HEK293 (cell line): Measurements from ENCODE around the gene ACSM6.

Experiments
- PRDM6 ChIP-seq: fragments of 450-650 bp; formaldehyde crosslinking; IDR thresholded peaks from 2 replicates; pipeline ENCODE4 v1.5.1; 2017; ENCODE audit warnings: missing biosample characterization, missing genetic modification characterization
- YY1 ChIP-seq: fragments of 450-650 bp; formaldehyde crosslinking; IDR thresholded peaks from 2 replicates; pipeline ENCODE4 v1.5.1; 2018; ENCODE audit warnings: missing biosample characterization, missing genetic modification characterization
- ZBTB10 ChIP-seq: fragments of 450-650 bp; formaldehyde crosslinking; IDR thresholded peaks from 2 replicates; pipeline ENCODE4 v1.5.1; 2016; ENCODE audit warnings: missing biosample characterization, missing genetic modification characterization
- ZFP37 ChIP-seq: fragments of 450-650 bp; formaldehyde crosslinking; IDR thresholded peaks from 2 replicates; pipeline ENCODE4 v1.5.1; 2016; ENCODE audit warnings: missing biosample characterization, missing genetic modification characterization
- ZNF140 ChIP-seq: fragments of 450-650 bp; formaldehyde crosslinking; IDR thresholded peaks from 2 replicates; pipeline ENCODE4 v1.5.1; 2016; ENCODE audit warnings: missing biosample characterization, missing genetic modification characterization
- ZNF184 ChIP-seq: fragments of 450-650 bp; IDR thresholded peaks from 2 replicates; pipeline ENCODE4 v1.5.1; 2018; ENCODE audit warnings: missing biosample characterization, mild to moderate bottlenecking, missing genetic modification characterization
- ZNF214 ChIP-seq: fragments of 450-650 bp; formaldehyde crosslinking; IDR thresholded peaks from 2 replicates; pipeline ENCODE4 v1.5.1; 2017; ENCODE audit warnings: missing biosample characterization, mild to moderate bottlenecking, missing genetic modification characterization, borderline replicate concordance
- ZNF530 ChIP-seq: fragments of 450-650 bp; formaldehyde crosslinking; IDR thresholded peaks from 2 replicates; pipeline ENCODE4 v1.5.1; 2016; ENCODE audit warnings: low read depth, missing biosample characterization, missing genetic modification characterization
- ZNF660 ChIP-seq: fragments of 450-650 bp; IDR thresholded peaks from 2 replicates; pipeline ENCODE4 v1.5.1; 2018; ENCODE audit warnings: missing biosample characterization, mild to moderate bottlenecking, missing genetic modification characterization
- ZNF768 ChIP-seq: fragments of 450-650 bp; formaldehyde crosslinking; IDR thresholded peaks from 2 replicates; pipeline ENCODE4 v1.5.1; 2018; ENCODE audit warnings: missing biosample characterization, mild to moderate bottlenecking, missing genetic modification characterization
- TF ChIP-seq, protein P1 (sequence below): fragments of 450-650 bp; formaldehyde crosslinking; conservative IDR thresholded peaks from 2 replicates; pipeline ENCODE4 v1.5.1; 2016; ENCODE audit warnings: low read depth, missing biosample characterization, missing genetic modification characterization
- TF ChIP-seq, protein P2 (sequence below): fragments of 450-650 bp; formaldehyde crosslinking; IDR thresholded peaks from 2 replicates; pipeline ENCODE4 v1.5.1; 2016; ENCODE audit warnings: missing biosample characterization, missing genetic modification characterization

GRCh38 chr10:95265572-95265971, 71.5 kb downstream of the ACSM6 start:
- TF ChIP-seq ZNF530 (tag by site-specific recombination), result no peak
- TF ChIP-seq ZNF768, result no peak
- no peak for TF ChIP-seq ZNF660 (tag by site-specific recombination)
- no peak for TF ChIP-seq ZNF184 (tag by site-specific recombination)
- TF ChIP-seq, protein P1, sequence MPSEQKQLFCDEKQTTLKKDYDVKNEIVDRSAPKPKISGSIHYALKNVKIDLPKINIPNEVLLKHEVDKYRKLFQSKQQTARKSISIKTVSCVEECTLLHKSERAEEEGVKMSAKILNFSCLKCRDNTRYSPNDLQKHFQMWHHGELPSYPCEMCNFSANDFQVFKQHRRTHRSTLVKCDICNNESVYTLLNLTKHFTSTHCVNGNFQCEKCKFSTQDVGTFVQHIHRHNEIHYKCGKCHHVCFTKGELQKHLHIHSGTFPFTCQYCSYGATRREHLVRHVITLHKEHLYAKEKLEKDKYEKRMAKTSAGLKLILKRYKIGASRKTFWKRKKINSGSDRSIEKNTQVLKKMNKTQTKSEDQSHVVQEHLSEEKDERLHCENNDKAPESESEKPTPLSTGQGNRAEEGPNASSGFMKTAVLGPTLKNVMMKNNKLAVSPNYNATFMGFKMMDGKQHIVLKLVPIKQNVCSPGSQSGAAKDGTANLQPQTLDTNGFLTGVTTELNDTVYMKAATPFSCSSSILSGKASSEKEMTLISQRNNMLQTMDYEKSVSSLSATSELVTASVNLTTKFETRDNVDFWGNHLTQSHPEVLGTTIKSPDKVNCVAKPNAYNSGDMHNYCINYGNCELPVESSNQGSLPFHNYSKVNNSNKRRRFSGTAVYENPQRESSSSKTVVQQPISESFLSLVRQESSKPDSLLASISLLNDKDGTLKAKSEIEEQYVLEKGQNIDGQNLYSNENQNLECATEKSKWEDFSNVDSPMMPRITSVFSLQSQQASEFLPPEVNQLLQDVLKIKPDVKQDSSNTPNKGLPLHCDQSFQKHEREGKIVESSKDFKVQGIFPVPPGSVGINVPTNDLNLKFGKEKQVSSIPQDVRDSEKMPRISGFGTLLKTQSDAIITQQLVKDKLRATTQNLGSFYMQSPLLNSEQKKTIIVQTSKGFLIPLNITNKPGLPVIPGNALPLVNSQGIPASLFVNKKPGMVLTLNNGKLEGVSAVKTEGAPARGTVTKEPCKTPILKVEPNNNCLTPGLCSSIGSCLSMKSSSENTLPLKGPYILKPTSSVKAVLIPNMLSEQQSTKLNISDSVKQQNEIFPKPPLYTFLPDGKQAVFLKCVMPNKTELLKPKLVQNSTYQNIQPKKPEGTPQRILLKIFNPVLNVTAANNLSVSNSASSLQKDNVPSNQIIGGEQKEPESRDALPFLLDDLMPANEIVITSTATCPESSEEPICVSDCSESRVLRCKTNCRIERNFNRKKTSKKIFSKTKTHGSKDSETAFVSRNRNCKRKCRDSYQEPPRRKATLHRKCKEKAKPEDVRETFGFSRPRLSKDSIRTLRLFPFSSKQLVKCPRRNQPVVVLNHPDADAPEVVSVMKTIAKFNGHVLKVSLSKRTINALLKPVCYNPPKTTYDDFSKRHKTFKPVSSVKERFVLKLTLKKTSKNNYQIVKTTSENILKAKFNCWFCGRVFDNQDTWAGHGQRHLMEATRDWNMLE, result no peak
- TF ChIP-seq ZFP37 (tag by site-specific recombination), result no peak
- no peak for TF ChIP-seq YY1 (tag by site-specific recombination)
- TF ChIP-seq, protein P2, sequence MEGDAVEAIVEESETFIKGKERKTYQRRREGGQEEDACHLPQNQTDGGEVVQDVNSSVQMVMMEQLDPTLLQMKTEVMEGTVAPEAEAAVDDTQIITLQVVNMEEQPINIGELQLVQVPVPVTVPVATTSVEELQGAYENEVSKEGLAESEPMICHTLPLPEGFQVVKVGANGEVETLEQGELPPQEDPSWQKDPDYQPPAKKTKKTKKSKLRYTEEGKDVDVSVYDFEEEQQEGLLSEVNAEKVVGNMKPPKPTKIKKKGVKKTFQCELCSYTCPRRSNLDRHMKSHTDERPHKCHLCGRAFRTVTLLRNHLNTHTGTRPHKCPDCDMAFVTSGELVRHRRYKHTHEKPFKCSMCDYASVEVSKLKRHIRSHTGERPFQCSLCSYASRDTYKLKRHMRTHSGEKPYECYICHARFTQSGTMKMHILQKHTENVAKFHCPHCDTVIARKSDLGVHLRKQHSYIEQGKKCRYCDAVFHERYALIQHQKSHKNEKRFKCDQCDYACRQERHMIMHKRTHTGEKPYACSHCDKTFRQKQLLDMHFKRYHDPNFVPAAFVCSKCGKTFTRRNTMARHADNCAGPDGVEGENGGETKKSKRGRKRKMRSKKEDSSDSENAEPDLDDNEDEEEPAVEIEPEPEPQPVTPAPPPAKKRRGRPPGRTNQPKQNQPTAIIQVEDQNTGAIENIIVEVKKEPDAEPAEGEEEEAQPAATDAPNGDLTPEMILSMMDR (tag by site-specific recombination), result no peak
- no peak for TF ChIP-seq PRDM6
- TF ChIP-seq ZNF140 (tag by site-specific recombination), result no peak
- no peak for TF ChIP-seq ZNF214 (tag by site-specific recombination)
- no peak for TF ChIP-seq ZBTB10 (tag by site-specific recombination)
